Central memory CD4-positive, alpha-beta T cell (primary cell): Measurements from ENCODE around the gene SLC9A7.
"Not testable (repeated sequence)": the region's sequence is repeated elsewhere in the genome, so short reads cannot be mapped to it uniquely, and the experiment has no call there.

Experiments
- DNase-seq: peaks from one replicate; pipeline ENCODE4 v3.0.0; 2022

SLC9A7 gene

DNA sequence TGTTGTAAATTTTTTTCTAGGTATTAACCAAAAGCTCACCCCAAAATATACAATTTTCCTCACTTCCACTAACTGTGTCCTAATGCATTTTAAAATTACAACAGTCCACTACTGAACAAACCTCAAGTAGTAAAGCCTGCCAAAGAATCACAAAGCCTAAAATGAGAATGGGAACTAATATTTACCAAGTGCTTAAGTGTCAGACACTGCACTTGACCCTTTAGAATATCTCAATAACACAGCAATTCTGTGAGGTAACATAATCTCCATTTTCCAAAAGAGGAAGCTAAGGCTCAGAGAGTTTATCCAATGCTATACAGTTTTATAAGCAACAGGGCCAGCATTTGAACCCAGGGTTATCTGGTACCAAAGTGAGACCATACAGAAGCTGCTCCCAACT is 4.9 kb downstream of the SLC9A7 start:
- DNase-seq: no peak

DNA sequence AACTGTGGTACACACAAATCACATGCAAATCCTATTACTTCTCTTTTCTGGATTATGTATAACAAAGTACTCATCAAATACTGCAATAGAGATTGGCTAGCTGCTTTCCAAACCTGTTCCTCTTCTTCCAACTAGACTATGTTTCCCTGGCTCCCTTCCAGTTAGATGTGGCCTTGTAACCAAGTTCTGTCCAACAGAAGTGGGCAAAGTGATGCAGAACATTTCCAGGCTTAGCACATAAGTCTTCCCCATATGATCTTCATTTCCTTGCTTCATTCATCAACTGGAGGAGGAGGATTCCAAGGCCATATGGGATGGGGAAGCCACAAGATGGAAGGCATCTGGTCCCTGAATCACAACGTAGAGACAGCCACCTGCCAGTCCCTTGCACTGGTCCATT is 8.0 kb downstream of the SLC9A7 start:
- DNase-seq: no peak

DNA sequence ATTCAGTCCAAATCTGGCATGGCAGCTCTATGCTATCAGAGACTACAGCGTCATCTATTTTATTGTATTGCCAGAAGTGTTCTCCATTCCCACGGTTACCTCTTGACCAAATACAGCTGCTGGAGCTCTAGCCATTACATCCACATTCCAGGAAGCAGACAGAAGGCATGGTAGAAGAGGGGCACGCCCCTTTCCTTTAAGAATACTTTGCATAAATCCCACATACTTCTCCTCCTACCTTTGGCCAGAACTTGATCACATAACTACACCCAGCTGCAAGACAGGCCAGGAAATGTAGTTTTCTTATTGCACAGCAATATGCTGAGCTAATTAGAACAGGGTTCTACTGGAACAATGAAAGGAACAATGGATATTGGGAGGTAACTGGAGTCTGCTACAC is 14.9 kb downstream of the SLC9A7 start:
- no peak for DNase-seq

DNA sequence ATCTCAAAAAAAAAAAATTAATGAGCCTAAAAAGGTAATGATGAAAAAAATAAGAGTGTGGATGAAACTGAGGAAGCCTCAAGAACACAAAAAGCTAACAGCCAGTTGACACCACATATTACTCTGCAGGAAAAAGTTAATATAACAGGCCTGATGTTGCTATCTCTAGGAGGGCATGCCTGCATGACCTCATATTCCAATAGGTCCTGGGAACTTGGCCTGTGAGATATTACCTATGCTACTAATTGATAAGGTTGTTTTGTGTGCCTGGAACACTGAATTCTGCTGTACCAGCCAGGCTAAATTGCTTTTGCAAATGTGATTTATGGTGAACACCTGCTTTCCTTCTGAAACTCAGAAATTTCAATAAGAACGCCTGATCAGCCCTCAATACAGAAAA is 15.9 kb downstream of the SLC9A7 start:
- no peak for DNase-seq

DNA sequence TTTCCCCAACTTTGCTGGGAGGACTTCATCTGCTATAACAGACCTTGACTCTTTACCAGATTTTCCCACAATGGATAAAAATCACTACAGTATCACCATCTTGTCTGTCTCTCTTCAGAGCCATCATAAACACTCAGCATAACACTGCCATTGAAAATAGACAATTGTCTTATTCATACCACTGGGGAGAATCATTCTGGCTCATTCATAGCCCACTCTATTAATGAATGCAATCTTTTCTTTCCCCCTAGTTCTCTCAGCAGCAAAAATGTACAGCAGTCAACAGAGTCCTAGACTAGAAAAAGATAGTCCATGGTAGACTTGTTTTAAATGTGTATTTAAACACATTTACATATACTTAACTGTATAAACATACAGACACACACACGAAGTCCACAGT is 19.2 kb downstream of the SLC9A7 start:
- no peak for DNase-seq

DNA sequence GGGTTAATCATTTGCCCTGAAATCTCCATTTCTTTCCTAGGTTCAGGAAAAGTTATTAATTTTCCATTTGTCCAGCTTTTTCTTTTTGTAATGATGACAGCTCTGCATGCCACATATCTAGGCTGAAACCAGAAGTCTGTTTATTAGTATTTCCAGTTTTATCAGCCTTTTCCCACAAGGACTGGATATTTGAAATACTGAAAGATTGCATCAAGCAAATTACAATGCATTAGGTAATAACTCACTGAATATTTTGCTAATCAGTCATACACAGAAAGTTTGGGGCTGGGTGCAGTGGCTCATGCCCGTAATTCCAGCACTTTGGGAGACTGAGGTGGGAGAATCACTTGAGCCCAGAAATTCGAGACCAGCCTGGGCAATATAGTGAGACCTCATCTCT is 21.5 kb downstream of the SLC9A7 start:
- no peak for DNase-seq

DNA sequence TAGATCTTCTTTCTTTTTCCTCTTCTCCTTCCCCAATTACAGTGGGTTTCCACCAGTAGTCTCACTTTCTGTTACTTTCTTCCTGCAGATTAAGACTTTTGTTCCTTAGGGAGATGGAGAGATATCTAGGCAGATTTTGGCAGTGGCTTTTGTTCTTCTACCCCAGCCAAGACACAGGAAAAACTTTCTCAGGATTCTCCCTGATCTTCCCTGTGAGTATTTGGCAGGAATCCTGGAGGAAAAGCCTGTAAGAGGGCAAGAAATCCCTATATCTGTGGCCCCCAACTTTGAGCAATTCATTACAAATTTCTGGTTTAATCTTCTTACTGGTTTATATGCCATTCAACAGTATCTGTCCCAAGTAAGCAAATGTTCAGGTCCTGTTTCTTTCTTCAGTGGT is 21.9 kb downstream of the SLC9A7 start:
- no peak for DNase-seq

DNA sequence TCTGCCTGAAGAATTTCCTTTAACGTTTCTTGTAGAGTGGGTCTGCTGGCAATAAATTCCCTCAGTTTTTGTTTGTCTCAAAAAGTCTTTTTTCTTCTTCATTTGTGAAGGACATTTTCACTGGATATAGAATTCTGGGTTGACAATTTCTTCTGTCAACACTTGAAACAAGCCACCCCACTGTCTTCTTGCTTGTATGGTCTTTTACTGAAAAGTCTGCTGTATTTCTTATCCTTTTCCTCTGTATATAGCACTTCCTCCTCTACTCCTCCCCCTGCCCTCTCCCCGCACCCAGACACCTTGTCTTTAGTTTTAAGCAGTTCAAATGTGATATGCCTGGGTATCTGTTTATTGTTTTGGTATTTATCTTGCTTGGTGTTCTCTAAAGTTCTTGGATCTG is 23.3 kb downstream of the SLC9A7 start:
- DNase-seq: no peak

DNA sequence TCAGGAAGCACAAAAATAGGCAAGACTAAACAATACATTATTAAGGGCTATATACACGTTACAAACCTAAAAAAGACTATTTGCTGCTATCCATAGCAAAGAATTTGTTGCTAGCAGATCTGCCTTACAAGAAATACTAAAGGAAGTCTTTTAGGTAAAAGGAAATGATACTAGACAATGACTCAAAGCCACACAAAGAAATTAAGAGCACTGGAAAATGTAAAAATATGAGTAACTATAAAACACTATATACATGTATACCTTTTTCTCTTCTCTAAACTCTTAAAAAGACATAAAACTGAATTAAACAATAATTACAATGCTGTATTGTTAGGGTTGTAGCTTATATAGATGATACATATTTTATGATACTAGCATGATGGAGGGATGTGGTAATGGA is 25.7 kb downstream of the SLC9A7 start:
- DNase-seq: no peak

DNA sequence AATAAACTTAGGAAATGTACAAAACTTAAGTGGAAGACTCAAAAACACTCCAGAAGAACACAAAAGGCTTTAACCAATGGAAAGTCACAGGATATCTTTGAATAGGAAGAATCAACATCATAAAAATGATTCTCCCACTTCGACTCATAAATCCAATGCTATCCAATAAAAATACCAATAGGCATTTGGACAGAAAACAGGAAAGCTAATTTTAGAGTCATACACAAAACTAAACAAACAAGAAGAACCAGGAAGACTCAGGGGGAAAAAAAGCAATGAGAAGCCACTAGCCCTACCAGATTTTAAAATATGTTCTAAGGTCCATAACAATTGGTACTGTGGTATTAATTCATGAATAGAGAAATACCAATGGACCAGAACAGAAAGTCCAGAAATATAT is 28.2 kb downstream of the SLC9A7 start:
- DNase-seq: no peak

DNA sequence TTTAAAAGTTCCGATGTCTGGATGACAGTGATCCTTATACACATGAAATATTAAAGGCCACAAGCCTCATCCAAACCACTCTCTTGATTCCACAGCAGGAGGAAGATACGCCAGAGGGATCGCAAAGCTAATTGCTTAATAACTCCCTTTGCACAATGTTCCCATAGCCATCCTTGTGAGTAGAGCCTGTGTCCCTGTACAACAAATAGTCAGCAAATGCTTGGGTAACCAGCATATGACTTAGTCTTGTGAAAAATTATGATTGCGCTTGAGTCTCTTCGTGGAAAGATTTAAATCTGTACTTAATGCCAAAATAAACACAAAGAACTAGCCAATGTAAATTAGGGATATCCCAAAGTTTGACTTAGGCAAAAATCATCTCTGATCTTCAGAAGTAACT is 31.5 kb downstream of the SLC9A7 start:
- DNase-seq: no peak

DNA sequence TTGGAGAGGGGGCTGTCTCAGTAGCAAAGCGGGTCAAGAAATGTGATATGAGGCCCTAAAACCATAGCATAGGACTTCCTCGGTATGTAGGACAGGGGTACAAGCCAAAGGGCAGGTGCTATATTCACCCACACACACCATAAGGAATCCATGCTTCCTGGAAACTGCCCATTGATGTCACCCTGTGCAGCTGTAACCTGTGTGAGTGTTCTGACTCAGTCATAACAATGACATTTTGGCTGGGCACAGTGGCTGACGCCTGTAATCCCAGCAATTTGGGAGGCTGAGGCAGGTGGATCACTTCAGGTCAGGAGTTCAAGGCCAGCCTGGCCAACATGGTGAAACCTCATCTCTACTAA is 35.4 kb downstream of the SLC9A7 start:
- DNase-seq: not testable (repeated sequence)

DNA sequence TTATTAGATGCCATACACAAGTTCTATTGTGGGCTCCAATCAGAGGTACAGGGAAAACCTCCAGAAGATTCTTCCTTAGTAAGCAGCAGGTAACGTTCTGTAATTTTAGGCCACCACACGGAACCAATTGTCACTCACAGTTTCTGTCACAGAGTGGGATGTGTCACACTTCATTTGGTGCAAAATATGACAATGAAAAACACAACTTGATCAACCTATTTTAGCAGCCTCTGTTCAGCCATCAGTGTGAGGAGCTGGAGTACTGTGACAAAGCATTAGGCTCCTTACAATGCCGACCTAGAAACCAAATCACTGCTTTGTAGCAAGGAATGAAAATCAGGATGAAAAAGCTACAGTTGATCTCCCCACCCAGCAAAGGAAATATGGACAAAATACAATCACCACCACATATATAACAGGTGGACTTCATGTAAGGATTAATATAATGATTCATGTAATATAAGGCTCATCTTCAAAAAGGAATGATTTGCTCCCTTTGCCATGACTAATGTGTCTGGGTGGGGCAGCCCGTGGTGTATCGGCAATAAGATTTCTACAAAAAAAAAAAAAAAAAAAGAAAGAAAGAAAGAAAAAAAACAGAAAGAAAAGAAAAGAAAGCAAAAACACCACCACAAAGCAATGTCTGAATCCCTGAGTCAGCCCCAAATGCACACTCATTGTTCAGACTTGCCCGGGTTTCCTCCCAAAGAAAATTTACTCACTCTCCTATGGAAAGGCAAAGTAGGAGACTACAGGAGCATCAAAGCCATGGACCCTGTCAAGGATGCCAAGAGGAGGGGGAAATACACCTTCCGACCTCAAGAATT is 36.0 kb downstream of the SLC9A7 start:
- no peak for DNase-seq

DNA sequence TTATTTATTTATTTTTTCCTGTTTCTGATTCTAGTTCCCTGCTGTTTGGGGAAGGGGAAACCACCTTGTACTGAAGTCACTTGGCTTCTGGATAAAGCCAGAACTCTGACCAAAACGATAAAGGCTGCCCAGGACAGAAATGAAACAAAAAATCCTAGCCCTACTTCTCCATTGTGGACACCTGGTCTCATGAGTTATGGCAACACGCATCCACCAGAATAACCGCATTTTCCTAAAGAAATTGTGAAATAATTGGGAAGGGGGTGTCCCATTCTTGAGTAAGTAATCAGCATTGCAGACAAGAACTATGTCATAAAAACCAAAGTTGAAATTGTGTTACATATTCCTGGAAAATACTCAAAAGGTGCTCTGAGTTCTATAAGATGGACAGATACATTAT is 42.1 kb downstream of the SLC9A7 start:
- no peak for DNase-seq

DNA sequence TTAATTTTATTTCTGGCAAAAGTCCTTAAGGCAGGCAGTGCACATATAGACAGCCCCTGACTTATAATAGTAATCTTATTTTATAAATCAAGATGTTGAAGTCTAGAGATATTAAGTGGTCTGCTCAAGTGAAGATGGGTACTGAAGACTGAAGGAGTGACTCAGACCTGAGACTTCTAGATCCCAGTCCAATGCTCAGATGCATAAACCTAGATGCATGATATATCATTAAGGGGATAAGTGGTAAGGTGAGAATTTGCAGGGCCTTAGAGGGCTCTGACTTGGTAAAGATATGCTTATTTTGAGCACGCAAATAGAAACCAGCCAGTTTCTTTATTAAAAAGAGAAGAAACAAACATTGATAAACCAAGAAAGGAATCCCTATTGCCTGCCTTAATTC is 42.9 kb downstream of the SLC9A7 start:
- no peak for DNase-seq

DNA sequence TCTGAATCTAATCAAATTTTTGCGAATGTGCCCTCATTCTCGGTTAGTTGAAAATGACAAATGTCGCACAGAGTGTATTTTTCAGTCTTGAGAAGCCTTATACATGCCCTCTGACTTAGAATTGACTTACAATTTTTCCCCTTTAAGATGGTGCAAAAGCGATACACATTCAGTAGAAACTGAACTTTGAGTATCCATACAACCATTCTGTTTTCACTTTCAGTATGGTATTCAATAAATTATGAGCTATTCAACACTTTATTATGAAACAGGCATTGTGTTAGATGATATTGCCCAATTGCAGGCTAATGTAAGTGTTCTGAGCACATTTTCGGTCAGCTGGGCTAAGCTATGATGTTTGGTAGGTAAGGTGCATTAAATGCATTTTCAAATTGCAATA is 43.4 kb downstream of the SLC9A7 start:
- no peak for DNase-seq

DNA sequence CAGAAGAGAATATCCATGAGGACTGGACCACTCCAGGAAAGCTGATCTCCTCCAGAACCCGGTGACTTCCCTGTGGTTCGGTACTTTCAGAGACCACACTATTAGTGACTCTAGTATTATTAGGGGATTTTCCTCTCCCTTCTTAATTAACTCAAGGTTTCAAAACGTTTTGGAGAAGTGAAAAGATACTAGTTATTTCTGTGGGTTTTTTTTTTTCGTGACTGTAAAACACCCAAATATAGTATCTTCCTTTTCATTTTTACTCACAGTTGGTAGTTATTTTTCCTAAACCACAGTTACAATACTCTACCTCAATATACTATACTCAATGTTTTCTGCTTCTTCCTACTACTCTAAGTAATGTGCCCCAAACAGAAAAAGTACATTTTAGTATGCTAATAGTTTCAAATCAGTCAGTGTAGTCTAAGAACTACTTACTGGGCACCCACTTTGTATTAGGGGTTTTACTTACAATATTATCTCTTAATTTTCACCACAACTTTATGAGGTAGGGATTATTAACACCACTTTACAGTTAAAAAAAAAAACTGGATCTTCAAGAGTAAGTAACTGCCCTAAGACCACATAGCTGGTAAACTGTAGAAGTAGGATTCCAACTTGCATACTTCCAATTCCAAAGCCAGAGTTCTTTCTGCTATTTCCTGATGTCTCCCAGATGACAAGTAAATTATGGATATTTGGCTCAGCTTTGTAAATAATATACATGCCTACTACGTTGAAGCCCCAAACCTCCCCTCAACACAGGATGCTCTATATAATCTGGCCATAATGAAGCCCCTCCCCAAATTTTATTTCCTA is 45.0 kb downstream of the SLC9A7 start:
- no peak for DNase-seq

DNA sequence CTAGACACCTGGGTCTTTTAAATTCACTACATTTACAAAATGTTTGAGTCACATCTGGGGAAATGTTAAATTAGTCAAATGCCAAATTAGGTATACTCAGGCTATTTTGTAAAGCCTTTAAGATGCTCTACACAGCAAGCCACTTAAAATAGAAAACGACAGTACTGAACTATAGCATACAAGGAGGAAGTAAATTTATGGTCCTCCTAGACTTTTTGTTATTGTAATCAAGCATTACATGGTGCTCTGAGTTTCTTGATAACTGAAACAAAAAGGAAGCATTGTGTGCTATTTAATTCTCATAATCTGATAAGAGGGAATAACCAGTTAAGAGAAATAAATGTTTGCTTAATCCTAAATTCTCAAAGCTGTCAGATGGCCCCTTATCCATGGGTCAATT is 46.2 kb downstream of the SLC9A7 start:
- DNase-seq: no peak

DNA sequence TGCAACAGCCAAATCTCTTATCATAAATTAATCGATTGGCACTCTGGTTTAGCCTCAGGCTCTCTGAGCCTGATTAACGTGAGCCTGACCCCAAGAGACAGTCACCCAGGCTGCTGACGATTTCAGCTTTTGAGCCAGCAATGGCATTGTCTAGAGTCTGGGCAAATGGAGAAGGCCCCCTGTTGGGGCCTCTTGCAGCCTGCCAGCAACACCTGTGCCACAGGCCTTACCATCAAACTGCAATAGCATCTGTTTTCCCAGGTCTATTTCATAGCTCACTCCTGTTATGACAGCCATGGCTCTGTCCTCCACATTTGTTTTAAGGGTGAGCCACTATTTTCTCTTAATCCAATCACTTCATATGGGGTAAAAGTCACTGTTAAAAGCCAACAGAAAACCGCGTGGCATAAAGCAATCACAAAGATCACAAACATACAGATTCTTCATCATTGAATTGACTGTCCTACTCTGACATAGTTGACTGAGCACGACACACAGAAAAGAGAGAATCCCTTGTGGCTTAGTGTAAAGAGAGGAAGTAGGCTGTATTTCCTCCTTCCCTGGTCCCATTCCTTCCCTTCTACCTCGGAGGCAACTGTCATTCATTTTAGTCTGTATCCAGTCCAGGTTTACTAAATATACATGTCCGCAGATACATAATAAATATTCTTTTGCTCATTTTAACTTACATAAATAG is 47.8 kb downstream of the SLC9A7 start:
- DNase-seq: no peak

DNA sequence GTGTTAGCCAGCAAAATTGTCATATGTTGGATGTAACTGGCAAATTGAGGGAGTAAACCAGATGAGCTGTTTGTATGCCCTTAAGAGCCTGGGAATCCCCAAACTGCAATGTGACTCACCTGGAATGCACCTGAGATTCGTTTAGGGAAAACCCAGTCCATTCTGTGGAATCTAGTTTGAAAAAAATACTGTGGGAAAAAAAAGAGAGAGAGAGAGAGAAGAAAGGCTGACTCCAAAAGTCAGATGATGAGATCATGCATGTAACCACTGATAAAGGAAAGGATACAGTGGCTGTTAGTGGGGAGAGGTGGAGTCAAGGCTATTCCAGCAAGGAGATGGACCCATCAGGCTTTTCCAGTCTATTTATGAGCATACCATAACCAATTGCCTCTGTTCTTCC is 48.5 kb downstream of the SLC9A7 start:
- no peak for DNase-seq

DNA sequence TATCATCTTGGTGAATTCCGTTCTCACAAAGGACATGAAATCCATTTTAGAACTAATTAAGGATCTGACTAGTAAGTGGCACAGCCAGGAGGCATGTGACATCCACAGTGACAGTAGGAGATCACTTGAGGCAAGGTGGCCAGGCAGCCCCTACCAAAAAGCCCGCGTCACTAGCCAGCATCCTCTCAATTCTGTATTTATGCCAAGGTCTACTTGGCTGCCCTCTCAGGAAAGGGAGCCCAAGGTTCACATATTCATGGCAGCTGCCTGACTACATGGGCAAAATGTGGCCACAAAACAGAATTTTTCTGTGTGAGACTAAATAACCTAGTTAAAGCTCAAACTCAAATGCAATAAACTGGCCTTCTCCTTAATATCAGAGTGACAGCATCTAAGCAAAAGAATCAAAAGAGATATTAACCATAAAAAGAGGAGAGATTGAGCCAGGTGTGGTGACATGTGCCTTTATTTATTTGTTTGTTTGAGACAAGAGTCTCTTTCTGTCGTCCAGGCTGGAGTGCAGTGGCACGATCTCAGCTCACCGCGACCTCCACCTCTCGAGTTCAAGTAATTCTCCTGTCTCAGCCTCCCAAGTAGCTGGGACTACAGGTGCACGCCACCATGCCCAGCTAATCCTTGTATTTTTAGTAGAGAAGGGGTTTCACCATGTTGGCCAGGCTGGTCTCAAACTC is 51.5 kb downstream of the SLC9A7 start:
- DNase-seq: no peak

DNA sequence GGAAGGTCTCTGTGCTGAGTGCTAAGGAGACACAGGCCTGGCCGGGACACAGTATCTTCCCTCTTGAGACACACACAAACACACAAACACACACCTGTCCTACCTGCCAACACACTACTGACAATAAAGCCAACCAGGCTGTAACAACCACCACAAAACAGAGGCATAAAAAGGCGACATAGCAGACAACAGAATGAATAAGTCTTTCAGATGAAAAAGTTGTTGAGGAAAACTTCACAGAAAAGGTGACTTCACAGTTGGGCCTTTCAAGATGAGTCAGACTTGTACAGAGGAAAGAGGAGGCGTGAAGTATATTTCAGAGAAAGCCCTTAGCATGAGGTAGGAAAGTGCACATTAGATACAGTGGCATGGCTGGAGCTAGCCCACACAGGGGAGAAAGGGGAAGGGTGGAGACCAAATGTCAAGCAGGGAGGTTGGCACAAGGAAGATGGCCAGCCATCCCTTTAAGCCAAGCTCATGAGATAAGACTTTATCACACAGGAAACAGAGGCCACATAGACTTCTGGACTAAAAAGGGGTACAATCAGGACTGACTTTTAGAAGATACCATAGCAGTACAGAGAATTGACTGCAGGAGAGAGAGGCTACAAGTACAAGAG is 54.0 kb downstream of the SLC9A7 start:
- DNase-seq: no peak

DNA sequence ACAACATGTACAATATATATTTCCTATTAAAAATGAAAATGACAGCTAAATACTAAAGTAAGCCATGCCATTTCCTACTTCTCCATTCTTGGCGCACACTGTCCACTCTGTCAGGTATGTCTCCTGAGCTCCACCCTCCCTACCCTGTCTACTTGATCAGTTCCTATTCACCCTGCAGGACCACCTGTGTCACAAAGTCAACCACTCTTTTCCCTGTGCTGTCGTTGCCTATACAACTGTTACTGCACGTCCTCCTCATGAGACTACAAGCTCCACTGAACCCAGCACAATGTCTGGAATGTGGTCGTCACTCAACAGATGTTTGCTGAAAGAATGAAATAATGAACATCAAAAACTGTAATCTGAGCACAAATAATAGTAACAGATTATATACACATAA is 54.9 kb downstream of the SLC9A7 start:
- DNase-seq: no peak
